Amniotic stem cell (primary cell): Measurements from ENCODE around the gene FLACC1.
"Not testable (repeated sequence)": the region's sequence is repeated elsewhere in the genome, so short reads cannot be mapped to it uniquely, and the experiment has no call there.

Source experiments
- DNase-seq: peaks from one replicate; lab custom pipeline; 2025; lab: John Stamatoyannopoulos, UW

FLACC1 gene

GRCh38 chr2:201349601-201350000 is 7.5 kb downstream of the FLACC1 start:
- no peak for DNase-seq

- no peak for DNase-seq
Measured at GRCh38 chr2:201348758-201349157, 8.4 kb downstream of the FLACC1 start.

GRCh38 chr2:201347138-201347537 is 10.0 kb downstream of the FLACC1 start:
- DNase-seq: no peak

GRCh38 chr2:201345625-201346213 is 11.4 kb downstream of the FLACC1 start:
- no peak for DNase-seq

GRCh38 chr2:201344663-201345366 is 12.3 kb downstream of the FLACC1 start:
- no peak for DNase-seq

GRCh38 chr2:201343559-201343958 is 13.6 kb downstream of the FLACC1 start:
- DNase-seq: no peak

GRCh38 chr2:201342923-201343322 is 14.2 kb downstream of the FLACC1 start:
- DNase-seq: no peak

GRCh38 chr2:201329409-201329808 is 27.7 kb downstream of the FLACC1 start:
- DNase-seq: no peak

- no peak for DNase-seq
Measured at GRCh38 chr2:201327678-201328077, 29.5 kb downstream of the FLACC1 start.

- DNase-seq: no peak
Measured at GRCh38 chr2:201322772-201323171, 34.4 kb downstream of the FLACC1 start.

- DNase-seq: no peak
Measured at GRCh38 chr2:201320701-201321100, 36.4 kb downstream of the FLACC1 start.

GRCh38 chr2:201320257-201320656 is 36.9 kb downstream of the FLACC1 start:
- no peak for DNase-seq

- DNase-seq: no peak
Measured at GRCh38 chr2:201319511-201319910, 37.6 kb downstream of the FLACC1 start.

- no peak for DNase-seq
Measured at GRCh38 chr2:201313362-201313761, 43.8 kb downstream of the FLACC1 start.

- DNase-seq: no peak
Measured at GRCh38 chr2:201308914-201309313, 48.2 kb downstream of the FLACC1 start.

GRCh38 chr2:201307876-201308275 is 49.3 kb downstream of the FLACC1 start:
- DNase-seq: no peak

- DNase-seq: not testable (repeated sequence)
Measured at GRCh38 chr2:201299929-201300328, 57.2 kb downstream of the FLACC1 start.

- DNase-seq: no peak
Measured at GRCh38 chr2:201298462-201299052, 58.6 kb downstream of the FLACC1 start.

GRCh38 chr2:201290457-201291148 is 66.5 kb downstream of the FLACC1 start:
- DNase-seq: not testable (repeated sequence)

- DNase-seq: no peak
Measured at GRCh38 chr2:201285499-201285898, 71.6 kb downstream of the FLACC1 start.

- no peak for DNase-seq
Measured at GRCh38 chr2:201280191-201281040, 76.7 kb downstream of the FLACC1 start.

GRCh38 chr2:201279079-201279478 is 78.1 kb downstream of the FLACC1 start:
- no peak for DNase-seq
